Raji (cell line): ENCODE results near the gene NLGN4X.

Experiments
- POLR2A ChIP-seq: IDR thresholded peaks from 2 replicates; pipeline ENCODE4 v1.6.1; 2011; ENCODE audit warnings: low read depth, low read length, control low read depth; ENCODE audit not compliant: insufficient read depth

The NLGN4X gene

GRCh38 chrX:5876984-5877596, 351.6 kb downstream of the NLGN4X start:
- no peak for TF ChIP-seq POLR2A

- no peak for TF ChIP-seq POLR2A
These were observed 358.4 kb downstream of the NLGN4X start for GRCh38 chrX:5870238-5870637.

- TF ChIP-seq POLR2A: no peak
These were observed 358.9 kb downstream of the NLGN4X start for GRCh38 chrX:5869786-5870185.

- no peak for TF ChIP-seq POLR2A
These were observed 360.9 kb downstream of the NLGN4X start for GRCh38 chrX:5867778-5868177.

GRCh38 chrX:5857232-5857631, 371.4 kb downstream of the NLGN4X start:
- no peak for TF ChIP-seq POLR2A

- no peak for TF ChIP-seq POLR2A
These were observed 375.7 kb downstream of the NLGN4X start for GRCh38 chrX:5852941-5853340.

GRCh38 chrX:5842601-5843000, 386.1 kb downstream of the NLGN4X start:
- no peak for TF ChIP-seq POLR2A
